Brain pericyte (primary cell): Measurements from ENCODE around the gene MLXIPL.

Experiments used
- DNase-seq: peaks from one replicate; pipeline ENCODE4 v3.0.0-alpha.2; 2012; ENCODE audit warnings: low read depth, low spot score

The MLXIPL gene

GRCh38 chr7:73549176-73549575 is 75.1 kb downstream of the MLXIPL start:
- DNase-seq, result no peak

- DNase-seq, result no peak
Observed at GRCh38 chr7:73547841-73548240, 76.5 kb downstream of the MLXIPL start.

GRCh38 chr7:73544678-73545077 is 79.6 kb downstream of the MLXIPL start:
- DNase-seq, result no peak
